Hepatic stellate cell (primary cell): ENCODE results near the gene MAGEC1.
"Not testable (repeated sequence)": the region's sequence is repeated elsewhere in the genome, so short reads cannot be mapped to it uniquely, and the experiment has no call there.

Source experiments
- DNase-seq: peaks from one replicate; pipeline ENCODE4 v3.0.0; 2011; ENCODE audit warnings: low spot score

Gene MAGEC1, protein sequence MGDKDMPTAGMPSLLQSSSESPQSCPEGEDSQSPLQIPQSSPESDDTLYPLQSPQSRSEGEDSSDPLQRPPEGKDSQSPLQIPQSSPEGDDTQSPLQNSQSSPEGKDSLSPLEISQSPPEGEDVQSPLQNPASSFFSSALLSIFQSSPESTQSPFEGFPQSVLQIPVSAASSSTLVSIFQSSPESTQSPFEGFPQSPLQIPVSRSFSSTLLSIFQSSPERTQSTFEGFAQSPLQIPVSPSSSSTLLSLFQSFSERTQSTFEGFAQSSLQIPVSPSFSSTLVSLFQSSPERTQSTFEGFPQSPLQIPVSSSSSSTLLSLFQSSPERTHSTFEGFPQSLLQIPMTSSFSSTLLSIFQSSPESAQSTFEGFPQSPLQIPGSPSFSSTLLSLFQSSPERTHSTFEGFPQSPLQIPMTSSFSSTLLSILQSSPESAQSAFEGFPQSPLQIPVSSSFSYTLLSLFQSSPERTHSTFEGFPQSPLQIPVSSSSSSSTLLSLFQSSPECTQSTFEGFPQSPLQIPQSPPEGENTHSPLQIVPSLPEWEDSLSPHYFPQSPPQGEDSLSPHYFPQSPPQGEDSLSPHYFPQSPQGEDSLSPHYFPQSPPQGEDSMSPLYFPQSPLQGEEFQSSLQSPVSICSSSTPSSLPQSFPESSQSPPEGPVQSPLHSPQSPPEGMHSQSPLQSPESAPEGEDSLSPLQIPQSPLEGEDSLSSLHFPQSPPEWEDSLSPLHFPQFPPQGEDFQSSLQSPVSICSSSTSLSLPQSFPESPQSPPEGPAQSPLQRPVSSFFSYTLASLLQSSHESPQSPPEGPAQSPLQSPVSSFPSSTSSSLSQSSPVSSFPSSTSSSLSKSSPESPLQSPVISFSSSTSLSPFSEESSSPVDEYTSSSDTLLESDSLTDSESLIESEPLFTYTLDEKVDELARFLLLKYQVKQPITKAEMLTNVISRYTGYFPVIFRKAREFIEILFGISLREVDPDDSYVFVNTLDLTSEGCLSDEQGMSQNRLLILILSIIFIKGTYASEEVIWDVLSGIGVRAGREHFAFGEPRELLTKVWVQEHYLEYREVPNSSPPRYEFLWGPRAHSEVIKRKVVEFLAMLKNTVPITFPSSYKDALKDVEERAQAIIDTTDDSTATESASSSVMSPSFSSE

DNA sequence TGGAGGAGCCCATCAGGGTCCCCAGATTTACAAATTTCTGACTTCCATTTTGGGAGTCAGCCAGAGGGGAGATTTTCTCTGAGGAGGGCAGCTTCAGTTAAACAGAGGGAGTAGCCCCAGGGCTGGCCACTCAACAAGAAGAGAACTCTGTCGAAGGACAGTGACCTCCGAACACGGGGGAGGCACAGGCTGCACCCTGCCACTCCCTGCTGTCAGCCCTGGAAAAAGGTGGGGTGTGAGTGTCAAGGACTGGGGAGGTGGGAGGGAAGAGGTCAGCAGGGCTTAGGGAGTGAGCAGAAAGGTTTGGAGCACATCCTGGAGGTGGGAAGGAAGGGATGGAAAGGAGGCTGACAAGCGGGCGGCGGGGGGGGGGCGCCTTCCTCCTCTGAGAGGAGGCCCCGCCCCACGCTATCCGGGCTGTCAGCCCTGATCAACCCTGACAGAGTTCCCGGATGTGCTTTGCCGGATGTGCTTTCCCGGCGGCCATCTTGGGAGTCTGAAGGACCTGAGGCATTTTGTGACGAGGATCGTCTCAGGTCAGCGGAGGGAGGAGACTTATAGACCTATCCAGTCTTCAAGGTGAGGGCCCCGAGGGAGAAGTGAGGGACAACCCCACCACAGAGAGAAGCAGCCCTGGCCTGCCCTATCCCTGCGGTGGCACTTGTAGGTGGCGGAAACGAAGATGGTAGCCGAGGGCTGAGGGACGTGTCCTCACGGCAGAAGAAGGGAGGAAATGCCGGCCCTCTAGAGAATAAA is at the start of gene MAGEC1:
TSS of gene MAGEC1 (plus strand) at position 495 of the 756 bp plus-strand sequence. CDS start 1,179 bp downstream, outside the sequence.
- no peak for DNase-seq

DNA sequence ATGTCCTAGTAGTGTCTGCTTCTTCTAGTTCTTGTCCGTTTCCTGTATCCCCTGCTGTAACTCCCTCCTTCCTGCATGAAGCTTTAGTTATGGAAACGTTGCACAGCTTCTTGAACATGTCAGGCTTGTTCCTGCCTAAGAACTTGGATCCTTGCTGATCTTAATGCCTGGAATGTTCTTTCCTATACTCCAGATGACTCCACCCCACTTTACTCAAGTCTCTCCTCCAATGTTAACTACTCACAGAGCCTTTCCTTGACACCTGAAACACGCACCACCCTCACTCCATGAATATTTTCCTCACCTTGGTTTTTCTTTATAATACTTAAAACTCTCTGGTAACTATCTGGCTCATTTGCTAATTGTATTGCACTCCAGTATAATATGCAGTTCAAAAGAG is 46.2 kb upstream of the MAGEC1 start:
- DNase-seq = no peak

DNA sequence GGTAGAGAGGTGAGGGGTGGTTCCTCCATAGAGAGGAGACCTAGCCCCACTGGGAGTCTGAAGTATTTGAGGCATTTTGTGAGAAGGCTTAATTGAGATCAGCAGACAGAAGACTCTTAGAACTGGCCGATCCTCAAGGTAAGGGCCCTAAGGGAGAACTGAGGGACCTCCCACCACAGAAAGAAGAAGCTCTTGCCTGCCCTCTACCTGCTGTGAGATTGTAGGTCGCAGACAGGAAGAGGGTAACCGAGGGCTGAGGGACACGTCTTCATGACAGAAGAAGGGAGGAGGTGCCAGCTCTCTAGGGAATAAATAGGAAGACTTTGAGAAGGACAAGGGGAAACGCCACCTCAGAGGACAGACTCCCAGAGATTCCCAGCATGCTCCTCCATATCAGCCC is 24.1 kb upstream of the MAGEC1 start:
- no peak for DNase-seq

DNA sequence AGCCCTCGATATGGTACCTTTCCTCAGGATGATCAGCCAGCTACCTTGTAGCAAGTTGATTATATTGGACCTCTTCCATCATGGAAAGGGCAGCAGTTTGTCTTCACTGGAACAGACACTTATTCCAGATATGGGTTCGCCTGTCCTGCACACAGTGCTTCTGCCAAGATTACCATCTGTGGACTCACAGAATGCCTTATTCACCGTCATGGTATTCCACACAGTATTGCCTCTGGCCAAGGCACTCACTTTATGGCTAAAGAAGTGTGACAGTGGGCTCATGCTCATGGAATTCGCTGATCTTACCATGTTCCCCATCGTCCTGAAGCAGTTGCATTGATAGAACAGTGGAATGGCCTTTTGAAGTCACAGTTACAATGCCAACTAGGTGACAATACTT is 14.9 kb upstream of the MAGEC1 start:
- DNase-seq = not testable (repeated sequence)

DNA sequence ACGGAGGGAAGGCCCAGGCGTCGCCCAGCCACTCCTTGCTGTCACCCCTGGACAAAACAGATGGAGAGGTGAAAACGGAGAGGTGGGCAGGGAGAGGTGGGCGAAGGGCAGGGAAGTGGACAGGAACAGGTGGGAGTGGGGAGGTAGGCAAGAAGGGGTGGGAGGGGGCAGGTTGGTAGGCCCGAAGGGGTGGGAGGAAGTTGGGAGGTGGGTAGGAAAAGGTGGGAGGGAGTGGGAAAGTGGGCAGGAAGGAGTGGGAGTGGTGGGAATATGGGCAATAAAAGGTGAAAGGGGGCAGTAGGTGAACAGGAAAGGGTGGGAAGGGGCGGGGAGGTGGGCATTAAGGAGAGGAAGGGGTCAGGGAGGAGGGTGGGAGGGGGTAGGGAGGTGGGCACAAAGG is 9.0 kb upstream of the MAGEC1 start:
- DNase-seq = no peak

DNA sequence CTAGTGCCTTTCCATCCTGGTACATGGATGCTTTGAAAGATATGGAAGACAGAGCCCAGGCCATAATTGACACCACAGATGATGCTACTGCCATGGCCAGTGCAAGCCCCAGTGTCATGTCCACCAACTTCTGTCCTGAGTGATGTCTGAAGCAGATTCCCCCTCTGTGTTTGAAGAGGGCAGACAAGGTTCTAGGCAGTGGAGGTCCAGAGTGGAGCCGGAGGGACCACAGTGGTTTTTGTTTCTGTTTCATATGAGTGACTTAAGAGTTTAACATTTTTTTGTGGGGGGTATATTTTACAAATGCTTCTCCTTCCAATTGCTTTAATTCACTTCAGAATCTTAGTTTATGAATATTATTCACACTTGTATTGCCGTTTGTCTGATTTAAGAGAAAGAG is 6.0 kb upstream of the MAGEC1 start:
- no peak for DNase-seq

DNA sequence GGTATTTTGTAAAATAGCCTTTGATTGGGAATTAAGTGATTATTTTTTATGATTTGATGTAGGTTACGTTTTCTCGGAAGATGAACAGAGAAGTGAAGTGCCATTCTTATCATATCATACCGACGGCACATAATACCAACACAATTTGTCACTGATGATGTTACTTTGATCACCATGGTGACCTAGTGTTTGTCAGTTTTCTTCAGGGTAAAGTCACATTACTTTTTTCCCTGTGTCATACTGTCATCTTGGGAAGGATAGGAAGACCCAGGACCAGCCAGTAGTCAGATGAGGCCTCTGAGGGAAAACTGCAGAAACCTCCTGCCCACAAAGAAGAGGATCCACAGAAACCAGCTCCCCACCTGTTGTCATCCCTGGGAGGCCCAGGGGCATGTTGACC is 1.3 kb upstream of the MAGEC1 start:
- DNase-seq = no peak

DNA sequence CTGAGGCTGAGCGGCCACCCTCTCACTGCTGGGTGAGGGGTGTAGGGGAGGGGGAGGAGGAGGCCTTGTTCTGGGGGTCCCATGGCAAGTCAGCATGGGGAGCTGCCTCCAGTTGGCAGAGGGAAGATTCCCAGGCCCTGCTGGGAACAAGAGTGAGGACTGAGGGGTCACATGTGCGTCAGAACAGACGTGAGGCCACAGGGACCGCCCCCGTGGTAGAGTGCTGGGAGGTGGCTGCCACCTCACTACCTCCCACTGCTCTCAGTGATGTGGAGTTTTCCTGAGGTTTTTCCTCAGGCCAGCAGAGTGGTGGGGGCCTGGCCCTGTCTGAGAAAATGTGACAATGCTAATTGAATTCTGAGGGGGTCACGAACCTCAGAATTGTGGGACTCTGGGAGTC is 568 bp downstream of the MAGEC1 start:
- DNase-seq = no peak

DNA sequence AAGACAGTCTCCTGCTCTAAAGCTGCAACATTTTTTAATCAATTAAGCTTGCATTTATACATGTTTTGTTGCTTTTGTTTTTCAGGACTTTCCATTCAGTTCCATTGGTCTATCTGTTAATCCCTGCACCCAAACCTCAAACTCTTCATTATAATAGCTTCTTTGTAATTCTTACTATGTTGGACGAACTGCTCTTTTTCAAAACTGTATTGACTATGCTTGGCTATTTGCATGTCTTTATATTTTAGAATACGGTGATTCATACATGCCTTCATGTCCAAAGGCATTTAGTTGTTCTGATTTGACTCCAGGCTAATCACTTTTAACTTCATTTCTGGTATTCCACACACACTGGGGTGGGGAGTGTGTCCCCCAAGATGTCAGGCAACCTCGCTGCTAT is 14.1 kb downstream of the MAGEC1 start:
- DNase-seq = no peak

DNA sequence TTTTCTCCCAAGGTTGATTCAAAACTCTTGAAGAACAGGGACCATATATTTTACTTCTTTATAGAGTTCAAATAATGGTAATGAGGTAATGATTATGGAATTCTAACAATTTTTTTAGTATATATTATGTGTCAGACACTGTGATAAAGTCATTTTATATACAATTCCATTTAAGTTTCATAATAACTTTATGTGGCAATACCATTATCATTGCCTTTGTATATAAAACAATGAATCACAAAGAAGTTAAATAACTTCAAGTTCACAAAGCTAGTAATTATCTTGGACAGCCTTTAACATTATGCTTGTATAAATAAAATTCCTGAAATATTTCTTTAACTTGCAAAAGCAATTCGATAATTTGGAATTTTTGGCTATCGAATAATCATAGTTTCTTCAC is 20.6 kb downstream of the MAGEC1 start:
- DNase-seq = no peak

DNA sequence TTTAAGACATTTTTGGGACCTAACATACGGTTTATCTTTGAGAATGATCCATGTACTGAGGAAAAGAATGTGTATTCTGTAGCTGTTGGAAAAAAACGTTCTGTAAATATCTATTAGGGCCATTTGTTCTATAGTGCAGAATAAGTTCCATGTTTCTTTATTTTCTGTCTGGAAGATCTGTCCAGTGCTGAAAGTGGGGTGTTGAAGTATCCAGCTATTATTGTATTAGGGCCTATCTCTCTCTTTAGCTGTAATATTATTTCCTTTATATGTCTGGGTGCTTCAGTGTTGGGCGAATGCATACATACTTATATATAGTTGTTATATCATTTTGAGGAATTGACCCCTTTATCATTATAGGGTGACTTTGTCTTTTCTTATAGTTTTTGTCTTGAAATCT is 24.7 kb downstream of the MAGEC1 start:
- DNase-seq = no peak

DNA sequence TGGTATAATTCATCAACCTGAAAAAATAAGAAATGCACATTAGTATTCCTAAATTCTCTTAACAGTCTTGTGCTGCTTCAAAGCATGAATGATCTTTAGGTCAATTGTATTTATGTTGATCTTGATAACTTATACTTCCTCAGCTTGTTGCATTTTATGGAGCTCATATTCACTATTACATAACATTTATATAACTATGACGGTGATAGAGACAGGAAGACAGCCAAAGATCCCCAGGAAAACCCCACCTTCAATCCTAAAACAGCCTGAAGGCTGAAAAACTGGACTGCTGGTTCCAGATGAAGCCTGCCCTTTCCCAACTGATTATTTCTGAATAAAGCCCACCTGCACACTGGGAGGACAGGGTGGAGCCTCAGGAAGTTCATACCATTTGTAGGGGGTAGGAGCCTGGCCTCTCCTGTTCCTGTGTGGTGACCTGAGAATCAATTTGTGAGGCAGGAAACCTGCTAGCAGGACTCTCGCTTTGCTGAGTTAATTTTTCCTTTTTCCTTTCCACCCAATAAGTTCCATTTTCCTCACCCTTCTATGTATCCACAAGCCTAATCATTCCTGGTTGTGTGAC is 30.5 kb downstream of the MAGEC1 start:
- DNase-seq = no peak

DNA sequence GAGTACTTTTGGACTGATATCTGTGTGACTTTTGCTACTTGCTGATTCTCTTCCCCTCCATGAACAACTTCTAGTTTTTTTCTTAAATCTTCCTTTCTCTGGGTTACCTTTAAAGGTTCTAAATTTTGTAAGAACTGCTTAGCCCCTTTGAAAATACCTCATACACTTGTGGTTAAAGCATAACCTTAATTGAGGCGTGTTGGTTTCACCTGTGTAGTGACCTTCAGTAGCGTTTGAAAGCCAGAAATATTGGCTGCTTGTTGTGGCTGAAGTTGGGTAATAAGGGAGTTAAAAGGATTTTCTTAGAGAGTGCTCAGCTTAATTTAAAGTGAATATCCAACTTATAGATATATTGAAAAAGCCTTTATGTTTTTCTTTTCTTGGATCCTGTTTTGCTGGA is 32.0 kb downstream of the MAGEC1 start:
- DNase-seq = no peak

DNA sequence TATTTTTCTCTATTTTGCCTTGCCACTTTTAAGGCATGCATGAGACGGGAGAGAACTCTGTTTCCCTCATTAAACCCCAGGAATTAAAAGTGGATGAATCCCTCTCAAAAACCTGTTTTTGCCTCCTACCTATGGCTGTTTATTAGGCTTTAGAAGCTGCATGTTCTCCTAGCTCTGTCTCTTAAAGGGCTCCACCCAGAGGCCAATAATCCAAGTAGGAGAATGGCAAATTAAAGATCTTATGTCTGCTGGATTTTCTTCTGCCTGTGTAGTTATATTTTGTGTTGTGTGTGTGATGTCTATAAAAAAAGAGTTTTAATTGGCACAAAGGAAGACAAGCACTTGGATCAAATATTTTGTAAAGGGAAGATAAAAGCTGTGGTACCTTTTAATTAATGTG is 32.4 kb downstream of the MAGEC1 start:
- DNase-seq = no peak

DNA sequence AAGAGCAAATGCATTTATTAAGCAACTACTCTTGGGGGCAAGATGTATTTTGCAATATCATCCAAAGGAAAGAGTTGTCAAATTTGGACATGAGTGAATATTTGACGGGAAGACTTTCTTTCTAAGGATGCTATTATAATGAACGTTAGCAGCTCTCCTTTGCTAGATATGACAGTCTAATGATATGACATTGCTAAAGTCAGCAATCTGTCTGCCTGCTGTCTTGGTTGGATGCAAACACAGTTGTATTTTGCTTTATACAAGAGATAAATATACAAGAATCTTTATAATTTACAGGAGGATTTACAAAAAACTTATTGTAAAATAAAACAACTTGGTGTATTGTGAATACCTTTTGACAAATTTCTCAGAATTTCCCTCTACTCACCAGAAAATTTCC is 37.5 kb downstream of the MAGEC1 start:
- no peak for DNase-seq

DNA sequence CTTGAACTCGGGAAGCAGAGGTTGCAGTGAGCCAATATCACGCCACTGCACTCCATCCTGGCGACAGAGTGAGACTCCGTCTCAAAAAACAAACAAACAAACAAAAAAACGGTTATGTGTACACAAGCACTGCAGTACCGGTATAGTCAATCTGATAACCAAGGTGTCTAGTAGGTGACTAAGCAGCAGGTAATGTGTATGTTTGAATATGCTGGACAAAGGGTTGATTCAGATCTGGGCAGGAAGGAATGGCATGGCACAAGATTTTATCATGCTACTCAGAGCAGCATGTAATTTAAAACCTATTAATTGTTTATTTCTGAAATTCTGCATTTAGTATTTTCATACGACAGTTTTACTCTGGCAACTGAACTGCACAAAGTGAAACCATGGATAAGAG is 41.7 kb downstream of the MAGEC1 start:
- no peak for DNase-seq

DNA sequence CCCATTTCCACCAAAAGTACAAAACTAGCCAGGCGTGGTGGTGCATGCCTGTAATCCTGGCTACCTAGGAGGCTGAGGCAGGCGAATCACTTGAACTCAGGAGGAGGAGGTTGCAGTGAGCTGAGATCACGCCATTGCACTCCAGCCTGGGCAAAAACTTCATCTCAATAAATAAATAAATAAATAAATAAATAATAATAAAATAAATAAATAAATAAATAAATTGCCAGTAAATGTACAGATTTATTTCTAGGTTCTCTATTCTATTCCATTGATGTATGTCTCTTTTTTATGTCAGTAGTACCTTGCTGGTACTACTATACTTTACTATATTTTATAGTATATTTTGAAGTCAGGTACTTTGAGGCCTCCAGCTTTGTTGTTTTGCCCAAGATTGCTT is 43.7 kb downstream of the MAGEC1 start:
- no peak for DNase-seq

DNA sequence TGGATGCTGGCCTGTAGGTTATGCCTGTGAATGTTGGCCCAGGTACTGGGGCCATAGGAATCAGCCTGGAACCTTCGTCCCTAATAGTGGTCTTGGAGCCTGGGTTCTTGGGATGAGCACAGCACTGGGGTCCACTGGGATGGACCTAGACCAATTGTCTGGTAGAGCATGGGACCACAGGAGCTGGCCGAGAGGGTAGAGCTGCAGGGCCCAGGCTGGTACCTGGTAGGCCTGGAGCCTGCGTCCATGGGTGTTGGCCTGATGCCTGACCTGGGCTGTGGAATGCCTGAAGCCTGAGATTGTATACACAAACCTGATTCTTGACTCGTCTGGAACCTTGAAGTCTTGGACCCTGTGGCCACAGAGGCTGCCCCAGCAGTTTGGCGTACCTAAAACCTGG is 48.9 kb downstream of the MAGEC1 start:
- no peak for DNase-seq

DNA sequence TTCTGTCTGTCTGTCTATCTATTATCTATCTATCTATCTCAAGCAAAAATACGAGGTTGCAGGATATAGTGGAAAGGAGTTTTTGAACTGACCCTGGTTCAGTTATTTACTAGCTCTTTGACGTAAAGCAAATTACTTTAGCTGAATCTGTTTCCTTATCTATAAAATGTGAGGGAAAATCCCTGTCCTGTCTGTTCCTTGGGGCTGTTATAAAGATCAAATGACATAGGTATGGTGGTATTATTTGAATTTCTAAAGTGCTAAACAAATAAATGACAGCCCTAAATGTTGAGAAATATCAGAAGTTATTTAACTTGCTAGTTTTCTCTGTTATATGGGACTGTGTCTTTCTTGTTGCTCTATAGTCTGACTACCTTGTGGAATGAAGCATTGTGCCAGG is 55.0 kb downstream of the MAGEC1 start:
- DNase-seq = no peak
